ENCODE data around the gene ADARB1. TPM values are rescaled to one million over a fixed set of nuclear protein-coding genes. Genes with fewer than 3 reads are reported as not detected.

Gene ADARB1
- total and polyA plus RNA-seq, 2 of the 4 experiments (the other 2 are of a cell fraction), result 39.8 to 47.3 TPM

- Histone ChIP-seq H3K18ac (ENCODE audit: low read depth, low read length) (no peak overlapping the region), H3K9ac (ENCODE audit: low read depth, low read length) (no peak overlapping the region), H2BK15ac (ENCODE audit: low read depth, low read length) (no peak overlapping the region), H3K27ac (ENCODE audit: insufficient read depth, low read length) (no peak overlapping the region), H2AK9ac (replicated peaks; ENCODE audit: low read depth, low read length, poor library complexity) (no peak overlapping the region), H3K36me3 (ENCODE audit: control insufficient read depth, insufficient read depth, low read length) (peaks cover 61% of the 10 kb centered on the region), H4K5ac (ENCODE audit: low read depth, low read length) (no peak overlapping the region), H2BK5ac (ENCODE audit: low read depth, low read length, poor library complexity, severe bottlenecking) (no peak overlapping the region), H4K91ac (ENCODE audit: insufficient read depth, low read depth, low read length) (no peak overlapping the region), H3K4me1 (ENCODE audit: control insufficient read depth, insufficient read depth, low read length) (peaks cover 18% of the 10 kb centered on the region), H3K9me3 (ENCODE audit: control insufficient read depth, insufficient read depth, low read length) (no peaks in the 10 kb centered on the region), H3K56ac (ENCODE audit: extremely low read depth, insufficient read depth, low read length) (no peak overlapping the region; the same call in 1 of the 2 replicates), H3K79me1 (ENCODE audit: low read depth in 1 of 2, low read length in 2 of 2) (peaks cover 42 to 73% of the 10 kb centered on the region in 2 experiments), H2BK120ac (ENCODE audit: low read depth, low read length) (no peak overlapping the region), H4K20me1 (ENCODE audit: insufficient read depth, low read length) (peaks cover 71% of the 10 kb centered on the region), H3K23ac (ENCODE audit: low read depth, low read length) (no peak overlapping the region), H2AFZ (replicated peaks; ENCODE audit: low read length, poor library complexity) (no peak overlapping the region), H3K27me3 (ENCODE audit: control insufficient read depth, insufficient read depth, low read length) (no peaks in the 10 kb centered on the region), H3K4ac (ENCODE audit: low read depth, low read length) (no peak overlapping the region), H3K9me1 (ENCODE audit: insufficient read depth, low read length) (peaks cover 17% of the 10 kb centered on the region), H3K4me2 (ENCODE audit: low read depth, low read length) (no peak overlapping the region), H2BK20ac (ENCODE audit: low read depth, low read length) (no peak overlapping the region), H4K8ac (ENCODE audit: low read depth in 2 of 2, low read length in 2 of 2) (no peak overlapping the region), H3K4me3 (ENCODE audit: insufficient read depth, low read depth, low read length) (no peak overlapping the region), H3K14ac (replicated peaks; ENCODE audit: low read depth, low read length) (no peak overlapping the region), H2AK5ac (ENCODE audit: low read depth, low read length) (no peak overlapping the region)
- in situ Hi-C loops (cut with MboI; ENCODE audit: low sequenced_read_pairs) (loop anchor here (10.0 kb wide), 3 partner anchors 136 to 676 kb away; partner anchors contain the start of gene POFUT2), dilution Hi-C loops (cut with HindIII; ENCODE audit: low sequenced_read_pairs, unreplicated experiment) (no loop called here), intact Hi-C loops (cut with micrococcal nuclease) (no loop called here)
- ChIA-PET POLR2A (ENCODE audit: unreplicated experiment) (interaction anchor here (0.6 kb wide), 1 partner anchor 258 kb away, joined by 4 read pairs; no protein-coding TSS in a partner anchor), CTCF (no interaction called here)
- WGBS, 2 experiments (ENCODE audit: extremely low coverage in 2 of 2, insufficient read length in 1 of 2), result 90% methylated on average over 4 of the region's 5 CpGs; no CpG with 5 or more reads in 1 of the 2 experiments
- TF ChIP-seq NFE2L2 (IDR thresholded peaks at IDR 0.05; ENCODE audit: low read depth, low read length), result no peak
- TF ChIP-seq RAD21 (IDR thresholded peaks at IDR 0.05; ENCODE audit: low read length), result no peak
- BruUV-seq (replicated peaks), result no TSS peak
- DNase-seq (no peak), ATAC-seq (ENCODE audit: low read depth) (no peak)
Observed at GRCh38 chr21:45149021-45149420, 74.6 kb downstream of the ADARB1 start.

All from IMR-90 (cell line).